H9 (cell line): ENCODE results near the gene TGFBR1. TPM values are rescaled to one million over a fixed set of nuclear protein-coding genes. Genes with fewer than 3 reads are reported as not detected.
A peak's percentile ranks its signal among the peaks of the same experiment; 100 is the strongest.

ENCODE experiments used
- DNase-seq: peaks from one replicate; pipeline ENCODE4 v3.0.0-alpha.2; 2017
- H2AFZ ChIP-seq: one replicate; pipeline ENCODE4 v1.6.1; 2013; ENCODE audit warnings: mild to moderate bottlenecking, low read length, control low read depth, moderate library complexity
- H2AK5ac ChIP-seq: 2 replicates; pipeline ENCODE4 v1.6.1; 2013; ENCODE audit warnings: low read length, control low read depth, mixed read lengths; ENCODE audit not compliant: insufficient read length
- H2BK120ac ChIP-seq: one replicate; pipeline ENCODE4 v1.6.1; 2013; ENCODE audit warnings: low read depth, mild to moderate bottlenecking, low read length, control low read depth, inconsistent platforms; ENCODE audit not compliant: poor library complexity, severe bottlenecking
- H2BK12ac ChIP-seq: 2 replicates; pipeline ENCODE4 v1.6.1; 2013; ENCODE audit warnings: low read length, control low read depth, mixed read lengths, low read depth; ENCODE audit not compliant: insufficient read length
- H2BK15ac ChIP-seq: 2 replicates; pipeline ENCODE4 v1.6.1; 2013; ENCODE audit warnings: low read depth, low read length, control low read depth
- H2BK20ac ChIP-seq: one replicate; pipeline ENCODE4 v1.6.1; 2013; ENCODE audit warnings: low read depth, mild to moderate bottlenecking, low read length, control low read depth, inconsistent platforms; ENCODE audit not compliant: poor library complexity, severe bottlenecking
- H2BK5ac ChIP-seq: 2 replicates; pipeline ENCODE4 v1.6.1; 2013; ENCODE audit warnings: low read length, control low read depth, mixed read lengths; ENCODE audit not compliant: insufficient read length
- H3K14ac ChIP-seq: 2 replicates; pipeline ENCODE4 v1.6.1; 2013; ENCODE audit warnings: low read length, control low read depth; ENCODE audit not compliant: insufficient read depth
- H3K18ac ChIP-seq: 2 replicates; pipeline ENCODE4 v1.6.1; 2013; ENCODE audit warnings: low read depth, mild to moderate bottlenecking, mixed read lengths, low read length, control low read depth; ENCODE audit not compliant: insufficient read length
- H3K23ac ChIP-seq: 2 replicates; pipeline ENCODE4 v1.6.1; 2013; ENCODE audit warnings: low read length, control low read depth, mixed read lengths, low read depth; ENCODE audit not compliant: insufficient read length
- H3K23me2 ChIP-seq: 2 replicates; pipeline ENCODE4 v1.6.1; 2013; ENCODE audit warnings: low read depth, mild to moderate bottlenecking, mixed read lengths, low read length, control low read depth; ENCODE audit not compliant: insufficient read length, poor library complexity, severe bottlenecking
- H3K27ac ChIP-seq: 2 replicates; pipeline ENCODE4 v1.5.1; 2013; ENCODE audit warnings: low read length, control low read depth, mixed read lengths, low read depth; ENCODE audit not compliant: insufficient read length
- H3K27me3 ChIP-seq: 2 replicates; pipeline ENCODE4 v1.6.1; 2013; ENCODE audit warnings: low read length, control low read depth, inconsistent platforms; ENCODE audit not compliant: insufficient read depth
- H3K4ac ChIP-seq: 2 replicates; pipeline ENCODE4 v1.6.1; 2013; ENCODE audit warnings: low read depth, mild to moderate bottlenecking, control low read depth, inconsistent platforms, low read length, moderate library complexity
- H3K4me1 ChIP-seq: 2 replicates; pipeline ENCODE4 v1.6.1; 2013; ENCODE audit warnings: low read length, control low read depth, inconsistent platforms; ENCODE audit not compliant: insufficient read depth
- H3K4me2 ChIP-seq: 2 replicates; pipeline ENCODE4 v1.6.1; 2013; ENCODE audit warnings: low read length, control low read depth, mixed read lengths; ENCODE audit not compliant: insufficient read length, insufficient read depth
- H3K56ac ChIP-seq: 2 replicates; pipeline ENCODE4 v1.6.1; 2013; ENCODE audit warnings: low read depth, mild to moderate bottlenecking, mixed read lengths, low read length, control low read depth; ENCODE audit not compliant: insufficient read length
- H3K79me1 ChIP-seq: 2 replicates; pipeline ENCODE4 v1.6.1; 2013; ENCODE audit warnings: low read depth, mild to moderate bottlenecking, moderate library complexity, low read length, control low read depth, inconsistent platforms; ENCODE audit not compliant: insufficient read depth, poor library complexity, severe bottlenecking
- H3K79me2 ChIP-seq: 2 replicates; pipeline ENCODE4 v1.6.1; 2013; ENCODE audit warnings: low read length, control low read depth, inconsistent platforms; ENCODE audit not compliant: insufficient read depth
- H3K9ac ChIP-seq: 2 replicates; pipeline ENCODE4 v1.6.1; 2013; ENCODE audit warnings: low read length, control low read depth, mixed read lengths; ENCODE audit not compliant: insufficient read length; ENCODE audit errors: extremely low read depth
- H3K9me3 ChIP-seq: one replicate; pipeline ENCODE4 v1.6.1; 2013; ENCODE audit warnings: low read depth, low read length, inconsistent platforms; ENCODE audit not compliant: control insufficient read depth
- H3T11ph ChIP-seq: one replicate; pipeline ENCODE4 v1.6.1; 2013; ENCODE audit warnings: mild to moderate bottlenecking, low read length, control low read depth, inconsistent platforms
- H4K20me1 ChIP-seq: one replicate; pipeline ENCODE4 v1.6.1; 2013; ENCODE audit not compliant: control insufficient read depth, insufficient read length, insufficient read depth
- H4K5ac ChIP-seq: 2 replicates; pipeline ENCODE4 v1.6.1; 2013; ENCODE audit warnings: low read depth, mild to moderate bottlenecking, mixed read lengths, low read length, control low read depth; ENCODE audit not compliant: insufficient read length
- H4K8ac ChIP-seq: replicated peaks from 2 replicates; pipeline ENCODE4 v1.6.1; 2013; ENCODE audit warnings: low read length, control low read depth, mixed read lengths, low read depth; ENCODE audit not compliant: insufficient read length
- H4K91ac ChIP-seq: 2 replicates; pipeline ENCODE4 v1.6.1; 2013; ENCODE audit warnings: low read depth, mild to moderate bottlenecking, moderate library complexity, mixed read lengths, low read length, control low read depth; ENCODE audit not compliant: insufficient read length
- H3K27ac Mint-ChIP-seq, 3 experiments: 2 replicates in 2 of 3; 3 replicates in 1 of 3; pipeline ENCODE4 v1.8.0; 2020 to 2021; ENCODE audit warnings: mixed read lengths in 3 of 3, mild to moderate bottlenecking in 1 of 3, moderate library complexity in 1 of 3
- H3K27me3 Mint-ChIP-seq: 2 replicates; pipeline ENCODE4 v1.8.0; 2021; ENCODE audit warnings: low read depth, mild to moderate bottlenecking, moderate library complexity, mixed read lengths
- H3K36me3 Mint-ChIP-seq, 3 experiments: 2 replicates in 2 of 3; 3 replicates in 1 of 3; pipeline ENCODE4 v1.8.0; 2020 to 2021; ENCODE audit warnings: low read depth in 3 of 3, mixed read lengths in 3 of 3; ENCODE audit not compliant: insufficient read depth in 1 of 3
- H3K4me1 Mint-ChIP-seq, 2 experiments: 2 replicates each; pipeline ENCODE4 v1.8.0; 2020; ENCODE audit warnings: mixed read lengths in 2 of 2
- H3K4me3 Mint-ChIP-seq, 2 experiments: 2 replicates in 1 of 2; 3 replicates in 1 of 2; pipeline ENCODE4 v1.8.0; 2020 to 2021; ENCODE audit warnings: mild to moderate bottlenecking in 2 of 2, mixed read lengths in 2 of 2, moderate library complexity in 1 of 2
- H3K9me3 Mint-ChIP-seq, 2 experiments: 2 replicates in 1 of 2; 3 replicates in 1 of 2; pipeline ENCODE4 v1.8.0; 2020; ENCODE audit warnings: mild to moderate bottlenecking in 2 of 2, mixed read lengths in 2 of 2, moderate library complexity in 1 of 2
- WGBS: extraction: QIAGEN DNeasy Blood & Tissue Kit; methylation state at CpG from one replicate; pipeline ENCODE4 v1.1.7; 2013; ENCODE audit warnings: missing lambda C conversion rate, low lambda C conversion rate, mixed read lengths; ENCODE audit not compliant: insufficient read length; ENCODE audit errors: extremely low coverage; 5-methylcytosine and 5-hydroxymethylcytosine counted together
- total RNA-seq: library from RNA; stranded (reverse); gene quantifications from 2 replicates; pipeline ENCODE4 v1.2.1, GENCODE V29; 2021
- TF ChIP-seq, protein P1 (sequence below): fragments of 200-600 bp; sonication (generic); conservative IDR thresholded peaks from 3 replicates; pipeline ENCODE4 v1.8.0; 2021; ENCODE audit warnings: antibody characterized with exemption, mild to moderate bottlenecking

The TGFBR1 gene
- total RNA-seq, 1 experiment from 2014 or later: 59.3 TPM

- H3K79me1 ChIP-seq: no peaks in the 10 kb centered on the region
- no peak overlapping the region; a peak in 1 of 5 replicates for H3K4me3 Mint-ChIP-seq
- no peak overlapping the region for H4K5ac ChIP-seq
- H4K8ac ChIP-seq: no peak overlapping the region
- no peak overlapping the region for H4K91ac ChIP-seq
- no peak overlapping the region for H2AFZ ChIP-seq
- H2BK12ac ChIP-seq: no peak overlapping the region
- peak overlapping the region; percentile 20 for H3K4me2 ChIP-seq
- DNase-seq: peak; percentile 89
- peak overlapping the region; percentile 80 for H3K18ac ChIP-seq
- no peak overlapping the region for H3K27ac ChIP-seq
- no peaks in the 10 kb centered on the region for H3K9me3 ChIP-seq
- no peaks in the 10 kb centered on the region for H3K27me3 ChIP-seq
- H3K9me3 Mint-ChIP-seq: no peaks in the 10 kb centered on the region; a peak in 1 of 5 replicates
- H3K14ac ChIP-seq: peak overlapping the region; percentile 82
- H3K4me1 ChIP-seq: no peaks in the 10 kb centered on the region; the same call in 1 of the 2 replicates
- H2BK120ac ChIP-seq: no peak overlapping the region
- no peaks in the 10 kb centered on the region; a peak in 1 of 7 replicates for H3K36me3 Mint-ChIP-seq
- no CpG with 5 or more reads among the region's 29 CpGs for WGBS
- H3T11ph ChIP-seq: no peak overlapping the region
- peaks cover 18 to 19% of the 10 kb centered on the region in 2 experiments for H3K4me1 Mint-ChIP-seq
- peaks cover 3% of the 10 kb centered on the region for H3K27me3 Mint-ChIP-seq
- no peaks in the 10 kb centered on the region for H3K23me2 ChIP-seq
- no peaks in the 10 kb centered on the region for H4K20me1 ChIP-seq
- H2BK5ac ChIP-seq: no peak overlapping the region
- H3K27ac Mint-ChIP-seq: no peak overlapping the region; a peak in 1 of 7 replicates
- TF ChIP-seq, protein P1, sequence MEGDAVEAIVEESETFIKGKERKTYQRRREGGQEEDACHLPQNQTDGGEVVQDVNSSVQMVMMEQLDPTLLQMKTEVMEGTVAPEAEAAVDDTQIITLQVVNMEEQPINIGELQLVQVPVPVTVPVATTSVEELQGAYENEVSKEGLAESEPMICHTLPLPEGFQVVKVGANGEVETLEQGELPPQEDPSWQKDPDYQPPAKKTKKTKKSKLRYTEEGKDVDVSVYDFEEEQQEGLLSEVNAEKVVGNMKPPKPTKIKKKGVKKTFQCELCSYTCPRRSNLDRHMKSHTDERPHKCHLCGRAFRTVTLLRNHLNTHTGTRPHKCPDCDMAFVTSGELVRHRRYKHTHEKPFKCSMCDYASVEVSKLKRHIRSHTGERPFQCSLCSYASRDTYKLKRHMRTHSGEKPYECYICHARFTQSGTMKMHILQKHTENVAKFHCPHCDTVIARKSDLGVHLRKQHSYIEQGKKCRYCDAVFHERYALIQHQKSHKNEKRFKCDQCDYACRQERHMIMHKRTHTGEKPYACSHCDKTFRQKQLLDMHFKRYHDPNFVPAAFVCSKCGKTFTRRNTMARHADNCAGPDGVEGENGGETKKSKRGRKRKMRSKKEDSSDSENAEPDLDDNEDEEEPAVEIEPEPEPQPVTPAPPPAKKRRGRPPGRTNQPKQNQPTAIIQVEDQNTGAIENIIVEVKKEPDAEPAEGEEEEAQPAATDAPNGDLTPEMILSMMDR: peak; percentile 94
- H2BK15ac ChIP-seq: no peak overlapping the region
- no peak overlapping the region for H2AK5ac ChIP-seq
- H3K23ac ChIP-seq: no peak overlapping the region
- no peak overlapping the region for H3K4ac ChIP-seq
- H3K79me2 ChIP-seq: no peaks in the 10 kb centered on the region
- no peak overlapping the region for H3K9ac ChIP-seq
- no peak overlapping the region for H3K56ac ChIP-seq
- no peak overlapping the region for H2BK20ac ChIP-seq
Observed at GRCh38 chr9:99184475-99185347, 79.8 kb downstream of the TGFBR1 start.
